AG04450 (cell line): ENCODE data around the gene RFC3. TPM values are rescaled to one million over a fixed set of nuclear protein-coding genes. Genes with fewer than 3 reads are reported as not detected.

ENCODE experiments used
- CTCF ChIA-PET: fragments of 300-600, 350-600 bp; formaldehyde crosslinking; extraction: SDS; loops from one replicate; lab custom pipeline; 2022; ENCODE audit warnings: antibody characterized with exemption, inconsistent platforms; lab: Charles Lee
- POLR2A ChIA-PET: fragments of 350-600 bp; formaldehyde crosslinking; extraction: SDS; loops from one replicate; lab custom pipeline; 2021; ENCODE audit warnings: antibody characterized with exemption, inconsistent platforms; lab: Yijun Ruan, JAX
- DNase-seq: peaks from one replicate; pipeline ENCODE4 v3.0.0-alpha.2; 2011; ENCODE audit warnings: low read depth, low spot score
- H3K27ac ChIP-seq: one replicate; pipeline ENCODE4 v1.5.1; 2012; ENCODE audit warnings: low read depth, low read length, control low read depth
- H3K27me3 ChIP-seq: one replicate; pipeline ENCODE4 v1.6.0; 2012; ENCODE audit warnings: low read length; ENCODE audit not compliant: control insufficient read depth, insufficient read depth
- H3K4me3 ChIP-seq: 2 replicates; pipeline ENCODE4 v1.5.1; 2011; ENCODE audit warnings: mild to moderate bottlenecking, low read depth, low read length, control low read depth
- H3K9me3 ChIP-seq: 2 replicates; pipeline ENCODE4 v1.5.1; 2012; ENCODE audit warnings: low read length; ENCODE audit not compliant: control insufficient read depth, insufficient read depth
- CTCF ChIP-seq: IDR thresholded peaks from 2 replicates; pipeline ENCODE4 v1.5.1; 2011; ENCODE audit warnings: low read depth, low read length, control low read depth, inconsistent platforms
- polyA plus RNA-seq: library from polyadenylated mRNA; depleted of rRNA; stranded (reverse); fragments of >200 nt; gene quantifications from 2 replicates; pipeline ENCODE4 v1.2.3, GENCODE V29; 2011

RFC3 gene
- polyA plus RNA-seq, 1 experiment = 7.1 TPM

- Histone ChIP-seq H3K27me3 (no peaks in the 10 kb centered on the region), H3K27ac (no peak overlapping the region), H3K4me3 (no peak overlapping the region), H3K9me3 (no peaks in the 10 kb centered on the region)
- DNase-seq = no peak
- TF ChIP-seq CTCF = no peak
- ChIA-PET POLR2A (no interaction called here), CTCF (no interaction called here)
Measured at GRCh38 chr13:33825083-33825482, 7.1 kb downstream of the RFC3 start.

- no peak for DNase-seq
- no peak for TF ChIP-seq CTCF
- ChIA-PET CTCF (no interaction called here), POLR2A (no interaction called here)
- Histone ChIP-seq H3K27me3 (no peaks in the 10 kb centered on the region), H3K4me3 (no peak overlapping the region), H3K9me3 (no peaks in the 10 kb centered on the region), H3K27ac (no peak overlapping the region)
Measured at GRCh38 chr13:33827139-33827538, 9.2 kb downstream of the RFC3 start.

- Histone ChIP-seq H3K27ac (no peak overlapping the region), H3K9me3 (no peaks in the 10 kb centered on the region), H3K27me3 (no peaks in the 10 kb centered on the region), H3K4me3 (no peak overlapping the region)
- TF ChIP-seq CTCF = no peak
- no peak for DNase-seq
- CTCF ChIA-PET = no interaction called here
- POLR2A ChIA-PET = no interaction called here
Measured at GRCh38 chr13:33828431-33829129, 10.6 kb downstream of the RFC3 start.

- H3K9me3 ChIP-seq = no peaks in the 10 kb centered on the region
- ChIA-PET CTCF (no interaction called here), POLR2A (no interaction called here)
- H3K27ac ChIP-seq = no peak overlapping the region
- no peak overlapping the region for H3K4me3 ChIP-seq
- TF ChIP-seq CTCF = no peak
- DNase-seq = no peak
- H3K27me3 ChIP-seq = no peaks in the 10 kb centered on the region
Measured at GRCh38 chr13:33832872-33833271, 14.9 kb downstream of the RFC3 start.

GRCh38 chr13:33838647-33839046 lies 20.7 kb downstream of the RFC3 start:
- no peak for DNase-seq
- no peaks in the 10 kb centered on the region for H3K9me3 ChIP-seq
- H3K27me3 ChIP-seq = no peaks in the 10 kb centered on the region
- CTCF ChIA-PET = interaction anchor here (0.8 kb wide), 1 partner anchor 39 kb away, joined by 3 read pairs; no protein-coding TSS in a partner anchor
- TF ChIP-seq CTCF = no peak
- POLR2A ChIA-PET = no interaction called here
- no peak overlapping the region for H3K4me3 ChIP-seq
- no peak overlapping the region for H3K27ac ChIP-seq
